Psoas muscle (tissue), 8 donors: ENCODE results near the gene ZEB2. TPM values are rescaled to one million over a fixed set of nuclear protein-coding genes. Genes with fewer than 3 reads are reported as not detected.

Source experiments
- ATAC-seq, 4 donors: fragments of 200-7000 bp; cut with Tn5 transposase; one replicate each; pipeline ENCODE4 v1.9.1; 2020; ENCODE audit warnings: moderate library complexity in 3 of 4, mild to moderate bottlenecking in 2 of 4
- DNase-seq, 2 donors: peaks; one replicate each; pipeline ENCODE4 v3.0.0-alpha.2; 2020
- H3K27ac ChIP-seq: fragments of 200-600 bp; one replicate; pipeline ENCODE4 v1.8.0; 2022
- H3K27me3 ChIP-seq, 3 donors: fragments of 200-600 bp in 1 of 3; one replicate each; pipeline versions ENCODE4 v1.6.1 to v1.8.0; 2013 to 2022; ENCODE audit warnings: low read length in 2 of 3, mild to moderate bottlenecking in 2 of 3, moderate library complexity in 1 of 3; ENCODE audit not compliant: insufficient read depth in 3 of 3
- H3K36me3 ChIP-seq, 2 donors: fragments of 200-600 bp in 1 of 2; one replicate each; pipeline versions ENCODE4 v1.6.1 to v1.8.0; 2013 to 2022; ENCODE audit warnings: low read depth in 1 of 2, mild to moderate bottlenecking in 1 of 2, moderate library complexity in 1 of 2; ENCODE audit not compliant: insufficient read depth in 1 of 2
- H3K4me1 ChIP-seq: fragments of 200-600 bp; one replicate; pipeline ENCODE4 v1.8.0; 2022
- H3K4me3 ChIP-seq: fragments of 200-600 bp; one replicate; pipeline ENCODE4 v1.8.0; 2022; ENCODE audit warnings: mild to moderate bottlenecking
- H3K9me3 ChIP-seq: fragments of 200-600 bp; one replicate; pipeline ENCODE4 v1.8.0; 2022
- CTCF ChIP-seq: fragments of 200-600 bp; IDR thresholded peaks from one replicate; pipeline ENCODE4 v1.8.0; 2022; ENCODE audit warnings: antibody characterized with exemption
- WGBS, 3 donors: extraction: QIAGEN DNeasy Blood & Tissue Kit; methylation state at CpG; one replicate each; pipeline versions ENCODE4 v1.1.6 to v1.1.7; 2013; 5-methylcytosine and 5-hydroxymethylcytosine counted together
- intact Hi-C, 2 donors: fragments of 100-400 bp; cut with DNase I; formaldehyde crosslinking; loops; one replicate each; pipeline versions ENCODE4 v1.11.0 to v1.14.2; 2022
- polyA plus RNA-seq, 3 donors: library from polyadenylated mRNA; stranded (reverse); fragments of 200-250 nt; gene quantifications; one replicate each; pipeline ENCODE4 v1.2.3, GENCODE V29; 2013
- total RNA-seq, 4 donors: library from RNA; stranded (reverse); fragmentation: NEBNext Ultra II Directional in 2 of 4; extraction: Animal tissue kit (Norgen Biotek cat#: 25700) in 2 of 4; gene quantifications; one replicate each; pipeline versions ENCODE4 v1.2.1 to v1.2.4, GENCODE V29; 2021 to 2023
- donor health status: healthy with polysubstance abuse.
- donor health status: DM: no; HTN: no; CAD: no; lungs with moderate emphysema.
- donor health status: Bipolar disorder and iron deficiency.
- donor health status: healthy.
- donor health status: DM: yes; HTN: yes; CAD: no.
- donor health status: DM: no; HTN: no; CAD: no.
- donor health status: DM: no; HTN: no; CAD: no.
- donor health status: DM: yes; HTN: yes; CAD: no.

The ZEB2 gene
- total and polyA plus RNA-seq, 7 donors, result 11.6 to 48.7 (median 23.3) TPM

- no peaks in the 10 kb centered on the region for H3K27me3 ChIP-seq
- ATAC-seq, result no peak
- no peaks in the 10 kb centered on the region for H3K4me1 ChIP-seq
- no peak for DNase-seq
- intact Hi-C loops, result no loop called here
- H3K36me3 ChIP-seq, result no peaks in the 10 kb centered on the region
- 74 to 81% (median 76%) methylated on average over 6 of the region's 6 CpGs for WGBS, 3 donors
- no peak overlapping the region for H3K27ac ChIP-seq
- TF ChIP-seq CTCF, result no peak
- H3K4me3 ChIP-seq, result no peak overlapping the region
- no peaks in the 10 kb centered on the region for H3K9me3 ChIP-seq
These were observed 27.0 kb upstream of the ZEB2 start for GRCh38 chr2:144546933-144547332.

GRCh38 chr2:144545787-144546186 lies 25.9 kb upstream of the ZEB2 start:
- Histone ChIP-seq H3K27me3 (no peaks in the 10 kb centered on the region), H3K9me3 (no peaks in the 10 kb centered on the region), H3K4me1 (no peaks in the 10 kb centered on the region), H3K36me3 (no peaks in the 10 kb centered on the region), H3K4me3 (no peak overlapping the region), H3K27ac (no peak overlapping the region)
- intact Hi-C loops, result no loop called here
- ATAC-seq, result no peak
- no peak for DNase-seq
- TF ChIP-seq CTCF, result no peak
- 80 to 86% (median 81%) methylated on average over 2 of the region's 2 CpGs for WGBS, 3 donors

GRCh38 chr2:144544053-144544452 lies 24.1 kb upstream of the ZEB2 start:
- DNase-seq (no peak), ATAC-seq (no peak)
- Histone ChIP-seq H3K27ac (no peak overlapping the region), H3K36me3 (no peaks in the 10 kb centered on the region), H3K9me3 (no peaks in the 10 kb centered on the region), H3K4me3 (no peak overlapping the region), H3K27me3 (no peaks in the 10 kb centered on the region), H3K4me1 (no peaks in the 10 kb centered on the region)
- intact Hi-C loops, result no loop called here
- no peak for TF ChIP-seq CTCF
- 83 to 87% (median 87%) methylated on average over 3 of the region's 3 CpGs for WGBS, 3 donors

GRCh38 chr2:144541396-144541795 lies 21.5 kb upstream of the ZEB2 start:
- no peaks in the 10 kb centered on the region for H3K36me3 ChIP-seq
- intact Hi-C loops, result no loop called here
- no peaks in the 10 kb centered on the region for H3K9me3 ChIP-seq
- ATAC-seq (peak in 1 of 4 donors; percentile 44), DNase-seq (no peak)
- no peak overlapping the region for H3K27ac ChIP-seq
- H3K27me3 ChIP-seq, result no peaks in the 10 kb centered on the region
- no peak overlapping the region for H3K4me3 ChIP-seq
- no peaks in the 10 kb centered on the region for H3K4me1 ChIP-seq
- TF ChIP-seq CTCF, result no peak

GRCh38 chr2:144539289-144539782 lies 19.4 kb upstream of the ZEB2 start:
- WGBS, 3 donors, result 74 to 85% (median 83%) methylated on average over 4 of the region's 4 CpGs
- no peak overlapping the region for H3K4me3 ChIP-seq
- no peak for TF ChIP-seq CTCF
- no peaks in the 10 kb centered on the region for H3K27me3 ChIP-seq
- no peaks in the 10 kb centered on the region for H3K9me3 ChIP-seq
- intact Hi-C loops, result no loop called here
- no peaks in the 10 kb centered on the region for H3K4me1 ChIP-seq
- H3K36me3 ChIP-seq, result no peaks in the 10 kb centered on the region
- DNase-seq, result no peak
- H3K27ac ChIP-seq, result no peak overlapping the region
- no peak for ATAC-seq
